T-helper 9 cell (primary cell): ENCODE measurements around the gene ABCC6.
"Not testable (repeated sequence)": the region's sequence is repeated elsewhere in the genome, so short reads cannot be mapped to it uniquely, and the experiment has no call there.

Experiments used
- DNase-seq: peaks from one replicate; pipeline ENCODE4 v3.0.0-alpha.2; 2020

Gene ABCC6

DNA sequence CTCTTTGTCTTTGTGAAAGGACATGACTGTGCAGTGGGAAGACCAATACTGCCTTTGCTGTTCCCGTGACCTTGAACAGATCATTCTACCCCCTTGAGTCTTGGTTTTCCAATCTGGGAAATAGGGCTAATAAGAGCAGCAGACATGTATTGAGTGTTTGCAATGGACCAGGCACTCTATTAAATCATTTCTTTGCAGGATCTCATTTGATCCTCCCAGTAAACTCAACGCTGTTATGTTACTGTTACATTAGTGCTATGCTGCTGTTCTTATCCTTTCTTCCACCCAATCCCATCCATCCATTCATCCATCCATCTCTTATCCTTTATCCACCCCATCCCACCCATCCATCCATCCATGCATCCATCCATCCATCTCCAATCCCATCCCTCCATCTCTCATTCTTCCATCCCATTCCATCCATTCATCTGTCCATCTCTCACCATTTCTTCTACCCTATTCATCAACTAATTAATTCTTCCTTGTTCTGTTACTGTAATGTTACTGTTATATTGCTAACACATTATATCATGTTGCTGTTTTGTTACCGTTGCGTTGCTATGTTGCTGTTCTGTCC is 65.1 kb downstream of the ABCC6 start:
- no peak for DNase-seq

DNA sequence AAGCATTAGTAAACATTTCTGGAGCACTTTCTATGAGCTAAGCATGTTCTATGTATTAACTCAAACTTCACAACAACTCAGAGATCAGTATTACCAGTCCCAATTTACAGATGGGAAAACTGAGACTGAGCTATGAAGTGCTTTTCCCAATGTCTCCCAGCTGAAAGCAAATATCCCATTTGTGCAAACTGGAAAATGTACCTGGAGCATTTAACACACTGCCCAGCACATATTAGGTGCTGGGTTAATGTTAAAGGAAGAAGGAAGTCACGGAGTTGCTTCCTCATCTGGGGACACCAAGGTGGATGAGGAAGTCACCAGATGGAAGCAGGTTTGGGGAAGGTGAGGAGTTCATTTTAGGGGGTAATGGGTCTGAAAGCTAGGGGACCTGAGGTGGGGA is 66.1 kb downstream of the ABCC6 start:
- DNase-seq: no peak

DNA sequence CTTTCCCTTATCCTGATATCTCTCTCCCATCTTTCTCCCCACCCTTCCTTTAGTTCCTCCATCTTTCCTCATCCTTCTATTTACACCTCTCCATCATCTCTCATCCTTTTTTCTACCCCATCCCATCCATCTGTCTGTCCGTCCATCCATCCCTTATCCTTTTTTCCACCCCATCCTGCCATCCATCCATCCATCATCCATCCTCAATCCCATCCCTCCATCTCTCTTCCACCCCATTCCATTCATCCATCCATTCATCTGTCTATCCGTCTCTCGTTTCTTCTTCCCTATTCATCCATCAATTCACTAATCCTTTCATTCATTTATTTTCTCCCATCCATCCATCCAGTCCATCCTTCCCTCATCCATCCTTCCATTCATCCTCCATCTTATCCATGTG is 68.1 kb downstream of the ABCC6 start:
- DNase-seq: no peak

DNA sequence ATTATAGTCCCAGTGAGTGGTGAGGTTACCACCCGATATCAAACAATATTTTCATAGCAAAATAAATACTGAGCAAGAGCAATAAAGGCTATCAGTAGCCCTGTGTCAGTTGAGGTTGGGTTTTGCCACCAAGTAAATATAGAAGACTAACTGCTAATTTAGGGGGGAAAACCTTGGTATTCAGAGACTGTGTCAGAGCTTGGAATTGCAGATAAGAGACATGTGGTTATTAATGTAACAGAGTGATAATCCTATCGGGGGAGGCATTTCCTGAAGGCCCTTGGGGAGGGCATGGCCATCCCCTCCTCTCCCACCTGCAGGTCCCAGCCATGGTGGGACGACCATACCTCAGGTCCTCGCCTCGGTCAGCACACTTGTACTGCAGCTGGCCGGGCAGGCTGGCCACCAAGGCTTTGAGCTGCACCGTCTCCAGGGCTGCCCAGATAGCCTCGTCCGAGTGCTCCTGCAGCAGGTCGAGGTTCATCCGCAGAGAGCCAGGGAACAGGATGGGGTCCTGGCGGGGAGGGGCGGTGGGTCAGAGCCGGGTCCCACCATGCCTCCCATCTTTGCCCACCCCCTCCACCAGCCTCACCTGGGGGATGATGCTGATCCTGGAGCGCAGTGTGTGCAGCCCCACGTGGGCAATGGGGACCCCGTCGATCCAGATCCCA is 68.9 kb downstream of the ABCC6 start:
- DNase-seq: no peak

DNA sequence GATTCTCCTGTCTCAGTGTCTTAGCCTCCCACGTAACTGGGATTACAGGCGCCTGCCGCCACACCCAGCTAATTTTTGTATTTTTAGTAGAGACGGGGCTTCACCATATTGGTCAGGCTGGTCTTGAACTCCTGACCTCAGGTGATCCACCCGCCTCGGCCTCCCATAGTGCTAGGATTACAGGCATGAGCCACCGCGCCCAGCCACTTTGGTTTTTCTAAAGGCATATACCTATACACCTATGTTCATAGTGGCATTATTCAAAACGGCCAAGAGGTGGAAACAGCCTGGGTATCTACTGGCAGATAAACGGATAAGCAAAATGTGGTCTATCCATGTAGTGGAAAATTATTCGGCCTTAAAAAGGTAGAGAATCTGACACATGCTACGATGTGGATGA is 70.3 kb downstream of the ABCC6 start:
- not testable (repeated sequence) for DNase-seq

DNA sequence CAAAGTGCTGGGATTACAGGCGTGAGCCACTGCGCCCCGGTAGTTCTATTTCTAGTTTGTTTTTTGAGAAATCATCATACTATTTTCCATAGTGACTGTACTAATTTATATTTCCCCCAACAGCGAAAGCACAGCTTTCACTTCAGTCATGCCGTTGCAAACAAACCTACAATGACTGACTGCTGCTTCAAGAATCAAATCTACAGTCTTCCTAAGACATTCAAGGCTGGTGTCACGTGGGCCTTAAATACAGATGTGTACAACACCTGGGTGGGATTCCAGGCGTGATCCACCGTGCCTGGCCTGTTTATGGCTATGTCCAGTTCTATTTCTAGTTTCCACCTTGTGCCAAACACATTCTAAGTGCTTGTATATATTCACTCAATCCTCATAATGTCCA is 72.0 kb downstream of the ABCC6 start:
- DNase-seq: no peak

DNA sequence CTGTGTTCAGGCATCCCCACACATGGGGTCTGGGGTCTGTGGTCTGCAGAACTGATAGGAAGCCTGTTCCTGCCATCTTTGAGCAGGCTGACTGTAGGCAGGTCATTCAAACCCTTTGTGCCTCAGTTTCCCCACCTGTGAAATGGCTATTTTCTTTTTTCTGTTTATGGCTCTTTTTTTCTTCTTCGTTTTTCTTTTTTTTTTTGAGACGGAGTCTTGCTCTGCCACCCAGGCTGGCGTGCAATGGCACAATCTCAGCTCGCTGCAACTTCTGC is 72.5 kb downstream of the ABCC6 start:
- DNase-seq: no peak

DNA sequence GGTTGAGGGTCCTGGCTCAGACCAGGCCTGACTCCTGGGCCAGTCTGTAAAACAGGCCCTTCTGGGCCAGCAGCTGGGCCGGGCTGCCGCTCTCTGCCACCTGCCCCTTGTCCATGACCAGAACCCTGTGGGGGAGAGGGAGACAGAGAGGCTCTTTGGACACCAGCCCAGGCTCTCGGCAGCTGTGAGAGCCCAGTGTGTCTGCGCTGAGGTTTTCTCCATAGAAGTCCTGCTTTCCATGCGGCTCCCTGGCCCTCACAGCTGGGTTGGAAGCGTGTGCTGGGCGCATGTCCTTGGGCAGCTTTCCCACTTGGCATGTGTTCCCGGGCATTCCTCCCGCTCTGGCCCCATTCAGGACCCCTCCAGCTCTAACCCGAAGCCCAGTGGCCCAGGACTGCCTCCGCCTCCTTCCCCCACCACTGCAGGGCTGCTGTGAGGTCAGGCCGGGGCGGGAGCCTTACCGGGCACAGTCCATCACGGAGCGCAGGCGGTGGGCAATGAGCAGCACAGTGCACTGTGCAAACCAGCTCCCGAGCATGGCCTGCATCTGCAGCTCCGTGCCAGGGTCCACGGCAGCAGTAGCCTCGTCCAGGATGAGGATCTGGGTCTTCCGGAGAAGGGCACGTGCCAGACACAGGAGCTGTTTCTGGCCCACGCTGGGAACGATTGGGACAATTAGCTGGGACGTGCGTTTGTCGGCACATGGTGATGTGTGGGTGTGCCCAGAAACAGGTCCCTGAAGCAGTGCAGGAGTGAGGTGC is 73.0 kb downstream of the ABCC6 start:
- DNase-seq: no peak

DNA sequence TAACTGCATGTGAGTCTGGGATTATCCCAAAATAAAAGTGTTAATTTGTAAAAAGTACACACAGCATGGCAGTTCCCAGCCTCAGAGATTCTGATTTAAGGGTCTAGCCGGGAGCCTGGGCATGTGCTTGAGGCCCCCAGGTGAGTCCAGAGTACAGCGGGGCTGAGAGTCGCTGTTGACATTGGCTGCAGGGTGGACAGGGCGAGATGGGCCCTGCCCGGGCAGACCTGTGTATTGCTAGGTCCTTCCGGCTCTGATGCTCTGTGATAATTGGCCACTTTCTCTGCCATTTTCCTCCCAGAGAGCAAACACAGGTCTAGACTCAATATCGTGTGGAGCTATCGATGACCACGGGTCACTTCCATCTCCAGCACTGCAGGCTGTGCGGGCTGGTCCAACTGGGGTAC is 73.6 kb downstream of the ABCC6 start:
- no peak for DNase-seq

DNA sequence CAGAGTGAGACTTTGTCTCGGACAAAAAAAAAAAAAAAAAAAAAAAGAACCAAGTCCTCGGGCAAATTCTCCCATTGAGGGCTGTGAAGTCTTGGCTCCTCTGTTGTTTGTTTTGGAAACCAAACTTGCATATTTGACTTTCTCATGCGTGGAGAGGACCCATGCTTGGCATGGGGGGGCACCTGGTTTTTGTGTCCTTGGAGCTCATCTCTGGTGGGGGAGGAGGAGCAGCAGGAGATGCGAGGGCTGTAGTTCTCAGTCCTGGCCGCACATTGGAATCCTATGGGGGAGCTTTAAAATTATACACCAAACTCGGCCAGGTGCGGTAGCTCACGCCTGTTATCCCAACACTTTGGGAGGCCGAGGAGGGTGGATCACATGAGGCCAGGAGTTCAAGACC is 74.5 kb downstream of the ABCC6 start:
- no peak for DNase-seq

DNA sequence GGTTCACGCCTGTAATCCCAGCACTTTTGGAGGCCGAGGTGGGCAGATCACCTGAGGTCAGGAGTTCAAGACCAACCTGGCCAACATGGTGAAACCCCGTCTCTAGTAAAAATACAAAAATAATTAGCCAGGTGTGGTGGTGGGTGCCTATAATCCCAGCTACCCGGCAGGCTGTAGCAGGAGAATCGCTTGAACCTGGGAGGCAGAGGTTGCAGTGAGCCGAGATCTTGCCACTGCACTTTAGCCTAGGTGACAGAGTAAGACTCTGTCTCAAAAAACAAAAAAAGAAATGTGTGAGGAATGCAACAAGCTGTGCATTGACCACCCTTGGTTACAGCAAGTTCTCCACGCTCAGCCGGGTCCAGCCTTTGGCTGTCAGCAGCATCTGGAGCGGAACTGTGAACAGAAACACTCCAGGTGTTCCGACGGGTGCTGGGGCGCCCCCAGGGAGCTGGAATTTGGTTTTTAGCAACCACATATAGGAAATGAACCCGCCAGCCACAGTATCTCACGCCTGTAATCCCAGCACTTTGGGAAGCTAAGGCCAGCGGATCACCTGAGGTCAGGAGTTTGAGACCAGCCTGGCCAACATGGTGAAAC is 75.2 kb downstream of the ABCC6 start:
- not testable (repeated sequence) for DNase-seq

DNA sequence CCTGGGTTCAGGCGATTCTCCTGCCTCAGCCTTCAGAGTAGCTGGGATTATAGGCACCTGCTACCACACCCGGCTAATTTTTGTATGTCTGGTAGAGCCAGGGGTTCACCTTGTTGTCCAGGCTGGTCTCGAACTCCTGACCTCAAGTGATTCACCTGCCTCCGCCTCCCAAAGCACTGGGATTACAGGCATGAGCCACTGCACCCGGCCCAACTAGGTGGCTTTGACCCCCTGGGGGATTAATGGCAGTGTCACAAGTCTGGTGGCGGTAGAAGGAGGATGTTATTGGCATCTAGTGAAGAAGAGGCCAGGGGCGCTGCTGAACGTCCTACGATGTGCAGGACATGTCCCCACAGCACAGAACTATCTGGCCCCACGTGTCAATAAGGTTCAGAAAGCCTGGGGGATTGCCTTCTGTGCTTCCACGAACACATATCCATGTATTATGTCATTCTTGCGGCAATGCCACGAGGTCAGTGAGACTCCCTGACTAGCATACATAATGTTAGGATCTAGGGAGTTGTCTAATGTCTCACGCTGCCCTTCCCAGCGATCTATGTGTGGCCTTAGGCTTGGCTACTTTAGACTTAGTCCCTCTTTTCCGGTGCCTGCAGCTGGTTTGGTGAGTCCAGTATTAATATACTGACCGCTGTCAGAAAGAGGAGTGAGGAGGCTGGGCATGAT is 75.8 kb downstream of the ABCC6 start:
- DNase-seq: no peak

DNA sequence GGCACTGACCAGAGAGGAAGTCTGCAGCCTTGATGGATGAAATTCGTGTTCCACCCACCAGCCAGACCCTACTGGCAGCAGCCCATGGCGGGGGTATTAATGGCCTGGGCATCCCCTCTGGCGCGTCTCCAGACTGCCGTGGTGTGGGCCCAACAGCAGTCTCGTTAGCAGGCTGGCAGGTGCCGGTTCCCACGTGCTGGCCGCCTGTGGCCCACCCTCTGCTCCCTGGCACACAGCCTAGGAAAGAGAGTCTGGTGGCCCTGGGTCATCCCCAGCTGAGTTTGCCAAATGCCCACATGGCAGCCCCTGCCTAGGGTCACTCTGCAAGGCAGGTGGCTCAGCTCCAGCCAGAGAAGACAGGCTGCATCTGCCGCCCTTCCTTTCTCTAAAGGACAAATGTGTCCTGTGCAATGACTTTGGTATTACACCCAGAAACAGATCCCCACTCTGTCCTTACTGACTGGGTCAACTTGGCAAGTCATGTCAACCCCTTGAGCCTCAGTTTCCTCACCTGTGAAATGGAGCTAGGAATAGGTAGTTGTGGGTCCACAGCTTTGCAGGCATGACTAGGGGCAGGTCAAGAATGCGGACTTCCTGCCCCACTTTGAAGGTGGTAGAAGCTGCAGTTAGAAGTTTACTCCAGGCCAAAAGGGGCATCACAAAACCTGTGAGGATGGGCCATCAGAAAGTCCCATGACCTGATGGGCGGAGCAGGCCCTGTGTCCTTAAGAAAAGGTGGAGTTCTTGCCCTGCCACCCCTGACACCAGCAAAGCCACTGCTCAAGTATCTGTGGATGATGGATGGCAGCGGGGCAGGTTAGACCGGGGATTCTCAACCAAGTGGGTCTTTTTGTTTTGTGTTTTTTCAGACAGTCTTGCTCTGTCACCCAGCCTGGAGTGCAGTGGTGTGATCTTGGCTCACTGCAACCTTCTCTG is 76.6 kb downstream of the ABCC6 start:
- DNase-seq: no peak

DNA sequence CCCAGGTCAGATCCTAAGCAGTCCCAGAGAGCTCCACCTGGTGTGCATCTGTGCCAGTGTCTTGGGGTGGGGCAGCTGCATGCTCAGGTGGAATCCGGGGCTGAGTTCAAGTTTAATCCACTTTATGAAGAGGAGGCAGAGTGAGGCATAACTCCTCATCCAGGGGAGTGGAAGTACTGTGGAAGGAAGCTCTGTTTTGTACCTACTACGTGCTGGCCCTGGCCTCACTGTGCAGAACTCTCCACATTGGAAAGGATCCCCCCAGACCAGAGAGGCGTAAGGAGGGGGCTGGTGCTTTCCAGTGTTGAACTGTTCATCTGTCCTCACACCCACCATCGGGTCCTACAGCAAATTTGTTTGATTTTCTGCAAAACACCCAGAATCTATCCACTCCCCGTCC is 78.0 kb downstream of the ABCC6 start:
- no peak for DNase-seq

DNA sequence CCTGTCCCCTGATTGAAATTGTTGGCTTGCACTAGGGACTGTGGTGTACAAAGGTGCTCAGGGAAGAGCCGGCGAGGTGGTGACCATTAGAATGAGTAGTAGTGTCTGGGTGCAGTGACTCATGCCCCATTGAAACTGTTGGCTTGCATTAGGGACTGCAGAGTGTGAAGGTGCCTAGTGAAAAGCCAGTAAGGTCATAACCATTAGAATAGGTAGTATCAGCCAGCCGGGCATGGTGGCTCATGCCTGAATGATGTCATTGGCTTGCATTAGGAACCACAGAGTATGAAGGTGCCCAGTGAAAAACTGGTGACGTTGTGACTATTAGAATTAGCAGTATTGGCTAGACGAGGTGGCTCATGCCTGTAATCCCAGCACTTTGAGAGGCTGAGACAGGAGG is 78.9 kb downstream of the ABCC6 start:
- no peak for DNase-seq

DNA sequence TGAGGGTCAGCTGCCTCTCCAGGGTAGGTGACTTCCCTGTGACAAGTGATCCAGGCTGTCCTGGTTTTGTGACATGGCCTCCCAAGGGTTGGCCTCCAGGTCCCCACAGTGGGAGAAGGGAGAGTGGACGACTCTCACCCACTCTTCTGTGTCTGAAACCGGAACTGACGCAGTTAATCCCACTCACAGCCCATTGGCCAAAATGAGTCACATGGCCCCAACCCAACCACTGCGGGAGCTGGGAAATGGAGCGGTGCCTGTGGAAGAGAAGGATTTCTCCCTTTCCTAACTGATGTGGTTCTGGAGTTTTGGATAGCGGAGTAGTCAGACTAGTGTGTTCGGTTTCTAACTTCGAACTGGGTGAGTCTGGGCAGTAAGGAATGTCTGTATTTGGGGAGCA is 79.4 kb downstream of the ABCC6 start:
- DNase-seq: no peak

DNA sequence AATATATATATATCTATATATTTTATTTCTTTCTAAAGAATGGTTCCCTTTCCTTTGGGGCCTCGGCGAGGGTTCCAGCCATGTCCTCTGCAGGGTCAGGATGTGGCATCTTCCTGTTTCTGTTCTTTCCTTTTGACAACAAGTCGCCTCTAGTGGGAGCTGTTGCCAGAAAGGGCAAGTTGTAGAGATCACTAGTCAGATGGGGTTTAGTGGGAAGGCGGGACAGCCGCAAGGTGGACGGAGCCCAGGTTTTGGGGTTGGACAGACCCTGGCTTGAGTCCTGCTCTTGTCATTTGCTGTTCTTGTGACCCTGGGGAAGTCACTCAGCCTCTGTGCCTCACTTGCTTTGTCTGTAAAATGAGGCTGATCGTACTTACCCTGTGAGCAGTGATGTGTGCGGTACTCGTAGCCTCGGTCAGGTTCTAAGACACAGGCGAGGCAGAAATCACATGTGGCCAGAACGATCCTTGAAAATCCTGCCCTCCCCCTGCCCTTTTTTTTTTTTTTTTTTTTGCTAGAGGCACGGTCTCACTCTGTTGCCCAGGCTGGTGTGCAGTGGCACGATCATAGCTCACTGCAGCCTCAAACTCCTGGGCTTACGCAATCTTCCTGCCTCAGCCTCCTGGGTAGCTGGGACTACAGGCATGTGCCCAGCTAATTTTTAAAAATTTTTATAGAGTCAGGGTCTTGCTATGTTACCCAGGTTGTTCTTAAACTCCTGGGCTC is 80.1 kb downstream of the ABCC6 start:
- DNase-seq: no peak

DNA sequence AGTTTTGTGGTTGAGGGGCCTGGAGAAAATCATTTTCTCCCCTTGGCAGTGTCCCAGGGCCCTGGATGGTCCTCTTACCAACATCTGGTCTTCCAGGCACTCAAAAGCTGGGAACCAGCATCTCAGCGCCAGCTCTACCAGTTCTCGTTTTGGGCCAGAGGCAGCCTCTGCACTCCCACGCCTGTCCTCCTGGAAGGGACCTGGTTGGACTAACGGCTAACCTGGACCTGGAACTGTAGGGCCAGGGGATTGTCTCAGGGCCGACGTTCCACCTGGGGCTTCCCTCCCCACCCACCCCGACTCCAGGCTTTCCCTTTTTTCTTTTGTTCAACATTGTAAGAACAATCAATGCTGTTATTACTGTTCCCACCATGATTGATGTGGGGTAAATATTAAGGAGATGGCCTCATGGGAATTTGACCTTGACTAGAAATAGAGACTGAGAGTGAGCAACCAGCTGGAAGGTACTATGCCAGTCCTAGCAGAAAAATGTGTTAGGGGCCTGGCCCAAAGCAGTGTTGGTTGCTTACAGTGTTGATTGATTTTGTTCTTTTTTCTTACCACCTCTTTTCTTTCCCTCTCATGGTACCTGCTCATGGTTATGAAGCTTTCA is 81.4 kb downstream of the ABCC6 start:
- no peak for DNase-seq

DNA sequence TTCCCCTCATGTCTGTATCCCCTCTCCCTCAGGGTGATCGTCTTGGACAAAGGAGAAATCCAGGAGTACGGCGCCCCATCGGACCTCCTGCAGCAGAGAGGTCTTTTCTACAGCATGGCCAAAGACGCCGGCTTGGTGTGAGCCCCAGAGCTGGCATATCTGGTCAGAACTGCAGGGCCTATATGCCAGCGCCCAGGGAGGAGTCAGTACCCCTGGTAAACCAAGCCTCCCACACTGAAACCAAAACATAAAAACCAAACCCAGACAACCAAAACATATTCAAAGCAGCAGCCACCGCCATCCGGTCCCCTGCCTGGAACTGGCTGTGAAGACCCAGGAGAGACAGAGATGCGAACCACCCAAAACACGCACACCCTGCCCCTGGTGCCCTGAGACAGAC is 82.2 kb downstream of the ABCC6 start:
- no peak for DNase-seq

DNA sequence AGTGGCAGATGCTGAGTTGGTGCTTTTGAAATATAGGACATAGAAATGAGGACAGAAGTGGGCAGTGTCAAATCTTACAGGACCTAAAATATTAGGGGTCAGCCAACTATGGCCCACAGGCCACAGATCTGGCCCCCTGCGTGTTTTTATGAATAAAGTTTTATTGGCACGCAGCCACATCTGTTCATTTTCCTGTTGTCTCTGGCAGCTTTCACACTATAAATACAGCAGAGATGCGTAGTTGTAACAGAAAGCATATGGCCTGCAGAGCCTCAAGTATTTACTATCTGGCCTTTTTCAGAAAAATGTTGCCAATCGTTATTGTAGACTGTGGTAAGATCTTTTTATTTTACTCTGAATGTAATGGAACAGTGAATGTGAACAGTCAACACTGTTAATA is 82.8 kb downstream of the ABCC6 start:
- no peak for DNase-seq

DNA sequence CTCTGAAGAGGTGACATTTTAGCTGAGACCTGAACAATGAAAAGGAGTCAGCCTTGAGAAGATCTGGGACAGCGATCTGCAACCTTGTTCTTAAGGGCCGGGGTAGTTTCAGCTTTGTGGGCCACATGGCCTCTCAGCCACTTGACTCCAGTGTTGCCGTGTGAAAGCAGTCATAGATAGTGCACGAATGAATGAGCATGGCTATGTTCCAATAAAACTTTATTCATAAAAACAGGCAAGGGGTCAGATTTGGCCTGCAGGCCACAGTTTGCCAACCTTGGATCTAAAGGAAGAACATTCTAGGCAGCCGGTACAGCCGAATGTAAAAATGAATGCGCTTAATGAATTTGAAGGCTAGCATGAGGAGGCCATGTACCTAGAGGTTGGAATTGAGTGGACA is 83.5 kb downstream of the ABCC6 start:
- DNase-seq: no peak
